Measurements from ENCODE around the gene DOCK6. TPM values are rescaled to one million over a fixed set of nuclear protein-coding genes. Genes with fewer than 3 reads are reported as not detected.
A peak's percentile ranks its signal among the peaks of the same experiment; 100 is the strongest.

Gene DOCK6
- total and polyA plus RNA-seq, 2 of the 13 experiments (the other 11 are each of a cell fraction or from before 2014, with no cell fraction given): 5.4 to 38.1 TPM

GRCh38 chr19:11236324-11237301 is 25.7 kb downstream of the DOCK6 start (continued):
- TF ChIP-seq, protein P1, sequence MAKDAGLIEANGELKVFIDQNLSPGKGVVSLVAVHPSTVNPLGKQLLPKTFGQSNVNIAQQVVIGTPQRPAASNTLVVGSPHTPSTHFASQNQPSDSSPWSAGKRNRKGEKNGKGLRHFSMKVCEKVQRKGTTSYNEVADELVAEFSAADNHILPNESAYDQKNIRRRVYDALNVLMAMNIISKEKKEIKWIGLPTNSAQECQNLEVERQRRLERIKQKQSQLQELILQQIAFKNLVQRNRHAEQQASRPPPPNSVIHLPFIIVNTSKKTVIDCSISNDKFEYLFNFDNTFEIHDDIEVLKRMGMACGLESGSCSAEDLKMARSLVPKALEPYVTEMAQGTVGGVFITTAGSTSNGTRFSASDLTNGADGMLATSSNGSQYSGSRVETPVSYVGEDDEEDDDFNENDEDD (CRISPR knock-in tag; IDR thresholded peaks at IDR 0.05; ENCODE audit: borderline replicate concordance): peak; percentile 14; the same call in 1 of the 2 replicates
- TF ChIP-seq, protein P2, sequence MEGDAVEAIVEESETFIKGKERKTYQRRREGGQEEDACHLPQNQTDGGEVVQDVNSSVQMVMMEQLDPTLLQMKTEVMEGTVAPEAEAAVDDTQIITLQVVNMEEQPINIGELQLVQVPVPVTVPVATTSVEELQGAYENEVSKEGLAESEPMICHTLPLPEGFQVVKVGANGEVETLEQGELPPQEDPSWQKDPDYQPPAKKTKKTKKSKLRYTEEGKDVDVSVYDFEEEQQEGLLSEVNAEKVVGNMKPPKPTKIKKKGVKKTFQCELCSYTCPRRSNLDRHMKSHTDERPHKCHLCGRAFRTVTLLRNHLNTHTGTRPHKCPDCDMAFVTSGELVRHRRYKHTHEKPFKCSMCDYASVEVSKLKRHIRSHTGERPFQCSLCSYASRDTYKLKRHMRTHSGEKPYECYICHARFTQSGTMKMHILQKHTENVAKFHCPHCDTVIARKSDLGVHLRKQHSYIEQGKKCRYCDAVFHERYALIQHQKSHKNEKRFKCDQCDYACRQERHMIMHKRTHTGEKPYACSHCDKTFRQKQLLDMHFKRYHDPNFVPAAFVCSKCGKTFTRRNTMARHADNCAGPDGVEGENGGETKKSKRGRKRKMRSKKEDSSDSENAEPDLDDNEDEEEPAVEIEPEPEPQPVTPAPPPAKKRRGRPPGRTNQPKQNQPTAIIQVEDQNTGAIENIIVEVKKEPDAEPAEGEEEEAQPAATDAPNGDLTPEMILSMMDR (CRISPR knock-in tag; IDR thresholded peaks at IDR 0.05): peak; percentile 52
- TF ChIP-seq ZNF180 (CRISPR knock-in tag; IDR thresholded peaks at IDR 0.05; ENCODE audit: borderline replicate concordance, low read depth): no peak
- TF ChIP-seq HNRNPL (IDR thresholded peaks at IDR 0.05; ENCODE audit: low read depth, low read length): peak; percentile 99
- TF ChIP-seq, protein P3, sequence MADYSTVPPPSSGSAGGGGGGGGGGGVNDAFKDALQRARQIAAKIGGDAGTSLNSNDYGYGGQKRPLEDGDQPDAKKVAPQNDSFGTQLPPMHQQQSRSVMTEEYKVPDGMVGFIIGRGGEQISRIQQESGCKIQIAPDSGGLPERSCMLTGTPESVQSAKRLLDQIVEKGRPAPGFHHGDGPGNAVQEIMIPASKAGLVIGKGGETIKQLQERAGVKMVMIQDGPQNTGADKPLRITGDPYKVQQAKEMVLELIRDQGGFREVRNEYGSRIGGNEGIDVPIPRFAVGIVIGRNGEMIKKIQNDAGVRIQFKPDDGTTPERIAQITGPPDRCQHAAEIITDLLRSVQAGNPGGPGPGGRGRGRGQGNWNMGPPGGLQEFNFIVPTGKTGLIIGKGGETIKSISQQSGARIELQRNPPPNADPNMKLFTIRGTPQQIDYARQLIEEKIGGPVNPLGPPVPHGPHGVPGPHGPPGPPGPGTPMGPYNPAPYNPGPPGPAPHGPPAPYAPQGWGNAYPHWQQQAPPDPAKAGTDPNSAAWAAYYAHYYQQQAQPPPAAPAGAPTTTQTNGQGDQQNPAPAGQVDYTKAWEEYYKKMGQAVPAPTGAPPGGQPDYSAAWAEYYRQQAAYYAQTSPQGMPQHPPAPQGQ (CRISPR knock-in tag; IDR thresholded peaks at IDR 0.05; ENCODE audit: borderline replicate concordance): peak; percentile 47; the same call in 1 of the 2 replicates
- TF ChIP-seq ELK4 (CRISPR knock-in tag; IDR thresholded peaks at IDR 0.05; ENCODE audit: borderline replicate concordance): no peak
- TF ChIP-seq ETV6 (CRISPR knock-in tag; conservative IDR thresholded peaks at IDR 0.05): no peak; the same call in 1 of the 2 replicates
- peak; percentile 65; the same call in 1 of the 2 replicates for TF ChIP-seq STAT6 (CRISPR knock-in tag; IDR thresholded peaks at IDR 0.05; ENCODE audit: borderline replicate concordance)
- peak; percentile 95 for TF ChIP-seq RXRB (CRISPR knock-in tag; IDR thresholded peaks at IDR 0.05; ENCODE audit: borderline replicate concordance)
- TF ChIP-seq HOXA9 (CRISPR knock-in tag; IDR thresholded peaks at IDR 0.05; ENCODE audit: borderline replicate concordance): peak; percentile 90; the same call in 1 of the 2 replicates
- TF ChIP-seq, protein P4, sequence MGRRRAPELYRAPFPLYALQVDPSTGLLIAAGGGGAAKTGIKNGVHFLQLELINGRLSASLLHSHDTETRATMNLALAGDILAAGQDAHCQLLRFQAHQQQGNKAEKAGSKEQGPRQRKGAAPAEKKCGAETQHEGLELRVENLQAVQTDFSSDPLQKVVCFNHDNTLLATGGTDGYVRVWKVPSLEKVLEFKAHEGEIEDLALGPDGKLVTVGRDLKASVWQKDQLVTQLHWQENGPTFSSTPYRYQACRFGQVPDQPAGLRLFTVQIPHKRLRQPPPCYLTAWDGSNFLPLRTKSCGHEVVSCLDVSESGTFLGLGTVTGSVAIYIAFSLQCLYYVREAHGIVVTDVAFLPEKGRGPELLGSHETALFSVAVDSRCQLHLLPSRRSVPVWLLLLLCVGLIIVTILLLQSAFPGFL (CRISPR knock-in tag; IDR thresholded peaks at IDR 0.05): no peak
- peak; percentile 60 for TF ChIP-seq IKZF4 (CRISPR knock-in tag; IDR thresholded peaks at IDR 0.05; ENCODE audit: borderline replicate concordance, low read depth, not compliant biosample characterization)
- TF ChIP-seq DNMT1 (CRISPR knock-in tag; IDR thresholded peaks at IDR 0.05): no peak
- TF ChIP-seq SMYD3 (CRISPR knock-in tag; IDR thresholded peaks at IDR 0.05): peak; percentile 62; the same call in 1 of the 2 replicates
- TF ChIP-seq KLF11 (CRISPR knock-in tag; IDR thresholded peaks at IDR 0.05): no peak
- TF ChIP-seq NKX3-1 (CRISPR knock-in tag; IDR thresholded peaks at IDR 0.05): 0 out of 2 replicates have a peak, but pooled peaks have one; percentile 28
- TF ChIP-seq TCF7L2 (IDR thresholded peaks at IDR 0.05; ENCODE audit: low read depth, low read length): no peak

All from HepG2 (cell line).